Measurements from ENCODE around the gene BRD2.

The BRD2 gene

DNA sequence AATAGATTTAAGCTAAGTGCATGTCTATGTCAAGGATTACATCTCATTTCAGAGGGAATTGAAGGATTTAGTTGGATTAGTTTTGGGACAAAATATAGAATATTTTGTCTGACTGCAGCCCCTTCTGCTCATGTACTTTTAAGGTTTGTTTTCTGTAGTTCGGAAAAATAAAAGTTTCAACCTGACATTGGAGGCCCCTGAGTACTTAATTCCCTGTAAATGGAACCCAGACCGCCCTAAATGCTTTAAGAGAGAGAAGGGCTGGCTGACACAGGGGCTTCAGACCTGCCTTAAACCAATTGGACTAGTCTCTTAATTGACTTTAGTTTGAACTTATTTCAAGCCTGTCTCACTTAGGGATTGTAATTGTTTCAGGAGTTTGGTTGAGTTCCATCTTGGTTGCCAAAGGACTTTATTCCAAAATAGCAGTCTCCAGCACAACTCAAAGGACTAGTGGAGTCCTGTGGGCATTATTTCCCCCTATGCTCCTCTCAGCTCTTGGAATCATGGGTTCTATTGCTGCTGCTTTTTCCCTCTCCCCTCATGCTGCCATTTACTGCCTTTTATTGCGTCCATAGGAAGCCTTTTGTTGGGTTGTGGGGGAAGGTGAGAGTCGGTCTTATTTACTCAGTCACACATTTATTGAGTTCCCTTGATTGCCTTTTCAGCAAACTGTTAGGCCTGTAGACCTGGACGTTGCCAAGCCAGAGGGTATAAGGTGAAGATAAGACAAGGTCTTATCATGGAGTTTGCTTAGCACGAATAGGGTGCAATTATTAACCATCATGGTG, 14.5 kb downstream of the BRD2 start:
- H3K4me3 ChIP-seq (ENCODE audit: extremely low read depth, insufficient read depth, low read length, poor library complexity, severe bottlenecking): no peak overlapping the region
- H3K36me3 ChIP-seq (ENCODE audit: control insufficient read depth, insufficient read depth, low read length): peaks cover 45% of the 10 kb centered on the region
- 86 to 94% methylated on average over 1 to 3 of the region's 6 CpGs for WGBS, 2 experiments (ENCODE audit: insufficient coverage in 2 of 2)
- H3K27ac ChIP-seq (ENCODE audit: low read depth, low read length, severe bottlenecking): peak overlapping the region; percentile 36
- peaks cover 3% of the 10 kb centered on the region for H3K4me1 ChIP-seq (ENCODE audit: control insufficient read depth, insufficient read depth, low read length, poor library complexity, severe bottlenecking)
- no peaks in the 10 kb centered on the region for H3K9me3 ChIP-seq (ENCODE audit: control insufficient read depth, low read length)

DNA sequence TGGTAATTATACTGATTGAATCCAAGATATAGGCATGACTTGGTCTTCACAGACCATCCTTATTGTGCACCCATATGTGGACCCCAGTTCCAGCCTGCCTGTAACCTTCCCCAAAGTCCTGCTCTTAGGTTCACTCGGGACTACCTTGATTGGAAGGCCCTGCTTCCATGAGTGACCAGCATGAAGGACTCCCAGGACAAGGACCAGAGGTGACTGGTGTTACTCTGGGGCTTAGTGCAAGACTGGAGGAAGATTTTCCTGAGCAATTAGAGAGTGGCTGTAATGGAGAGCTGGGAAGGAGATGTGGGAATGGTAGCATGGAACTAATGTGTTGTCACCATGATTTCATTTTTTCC, 15.1 kb downstream of the BRD2 start:
- WGBS, 2 experiments (ENCODE audit: insufficient coverage in 2 of 2): 83 to 100% methylated on average over 1 of the region's 1 CpG
- Histone ChIP-seq H3K4me1 (ENCODE audit: control insufficient read depth, insufficient read depth, low read length, poor library complexity, severe bottlenecking) (peaks cover 3% of the 10 kb centered on the region), H3K9me3 (ENCODE audit: control insufficient read depth, low read length) (no peaks in the 10 kb centered on the region), H3K36me3 (ENCODE audit: control insufficient read depth, insufficient read depth, low read length) (peaks cover 39% of the 10 kb centered on the region), H3K4me3 (ENCODE audit: extremely low read depth, insufficient read depth, low read length, poor library complexity, severe bottlenecking) (no peak overlapping the region), H3K27ac (ENCODE audit: low read depth, low read length, severe bottlenecking) (peak overlapping the region; percentile 29)

DNA sequence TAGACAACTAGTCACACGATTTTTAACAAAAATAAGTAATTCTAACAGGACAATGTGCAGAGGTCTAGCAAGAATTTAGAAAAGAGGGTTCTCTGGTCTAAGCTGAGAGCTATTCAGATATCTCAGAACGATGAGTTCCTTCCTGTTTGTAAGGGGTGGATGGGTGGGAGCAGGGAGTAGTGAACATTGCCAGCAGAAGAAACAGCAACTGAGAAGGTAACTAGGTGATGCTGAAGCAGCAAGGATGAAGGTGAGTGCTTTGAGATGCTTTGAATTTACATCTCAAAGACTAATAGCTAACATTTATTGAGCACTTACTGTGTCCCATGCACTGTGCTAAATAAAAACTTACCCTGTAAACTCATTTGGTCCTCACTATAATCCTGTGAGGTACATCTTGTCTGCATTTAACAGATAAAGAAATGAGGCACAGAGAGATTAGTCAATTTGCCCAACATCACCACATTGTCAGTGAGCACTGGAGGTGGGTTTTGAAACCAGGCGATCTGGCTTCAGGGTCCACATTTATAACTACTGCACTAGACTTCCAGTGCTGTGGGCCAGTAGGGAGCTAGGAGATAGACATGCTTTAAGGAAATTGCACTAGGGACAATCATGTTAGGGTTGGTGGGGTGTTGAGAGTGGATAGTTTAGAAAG, 15.7 kb downstream of the BRD2 start:
- no peak overlapping the region for H3K4me3 ChIP-seq (ENCODE audit: extremely low read depth, insufficient read depth, low read length, poor library complexity, severe bottlenecking)
- H3K27ac ChIP-seq (ENCODE audit: low read depth, low read length, severe bottlenecking): peak overlapping the region; percentile 29
- peaks cover 3% of the 10 kb centered on the region for H3K4me1 ChIP-seq (ENCODE audit: control insufficient read depth, insufficient read depth, low read length, poor library complexity, severe bottlenecking)
- no peaks in the 10 kb centered on the region for H3K9me3 ChIP-seq (ENCODE audit: control insufficient read depth, low read length)
- 81 to 86% methylated on average over 2 of the region's 3 CpGs for WGBS, 2 experiments (ENCODE audit: insufficient coverage in 2 of 2)
- peaks cover 33% of the 10 kb centered on the region for H3K36me3 ChIP-seq (ENCODE audit: control insufficient read depth, insufficient read depth, low read length)

DNA sequence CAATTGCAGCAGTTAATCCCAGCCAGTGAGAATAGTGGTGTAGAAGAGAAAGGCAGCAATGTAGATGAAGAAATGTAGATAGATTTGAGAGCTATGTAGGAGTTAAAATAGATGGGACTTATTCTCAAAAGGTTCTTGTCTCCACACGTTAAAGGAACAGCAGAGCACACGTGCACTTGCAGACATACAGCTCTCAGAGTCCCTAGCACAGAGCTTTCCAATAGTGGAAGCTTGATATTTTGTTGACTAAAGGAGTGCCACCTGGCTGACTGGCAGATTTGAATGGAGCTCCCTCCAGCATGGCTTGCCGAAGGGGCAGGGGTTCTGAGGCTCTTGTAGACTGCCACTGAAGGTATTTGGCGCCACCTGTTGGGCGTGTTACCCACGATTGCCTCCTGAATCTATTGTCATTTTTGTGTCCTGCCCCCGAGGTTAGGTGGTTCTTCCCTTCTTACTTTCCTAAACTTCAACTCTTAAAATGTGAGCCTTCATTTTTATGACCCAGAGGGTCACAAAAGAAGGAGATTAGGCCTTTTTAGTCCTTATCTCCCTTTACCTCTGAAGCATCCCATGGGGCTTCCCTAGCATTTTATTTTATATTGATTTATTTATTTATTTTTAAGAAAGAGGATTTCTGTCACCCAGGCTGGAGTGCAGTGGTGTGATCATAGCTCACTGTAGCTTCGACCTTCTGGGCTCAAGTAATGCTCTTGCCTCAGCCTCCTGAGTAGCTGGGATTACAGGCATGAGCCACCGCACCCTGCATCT, 16.4 kb downstream of the BRD2 start:
- H3K4me3 ChIP-seq (ENCODE audit: extremely low read depth, insufficient read depth, low read length, poor library complexity, severe bottlenecking): no peak overlapping the region
- peaks cover 3% of the 10 kb centered on the region for H3K4me1 ChIP-seq (ENCODE audit: control insufficient read depth, insufficient read depth, low read length, poor library complexity, severe bottlenecking)
- H3K9me3 ChIP-seq (ENCODE audit: control insufficient read depth, low read length): no peaks in the 10 kb centered on the region
- peaks cover 26% of the 10 kb centered on the region for H3K36me3 ChIP-seq (ENCODE audit: control insufficient read depth, insufficient read depth, low read length)
- WGBS, 2 experiments (ENCODE audit: insufficient coverage in 2 of 2): 16 to 24% methylated on average over 7 to 8 of the region's 9 CpGs
- H3K27ac ChIP-seq (ENCODE audit: low read depth, low read length, severe bottlenecking): no peak overlapping the region

DNA sequence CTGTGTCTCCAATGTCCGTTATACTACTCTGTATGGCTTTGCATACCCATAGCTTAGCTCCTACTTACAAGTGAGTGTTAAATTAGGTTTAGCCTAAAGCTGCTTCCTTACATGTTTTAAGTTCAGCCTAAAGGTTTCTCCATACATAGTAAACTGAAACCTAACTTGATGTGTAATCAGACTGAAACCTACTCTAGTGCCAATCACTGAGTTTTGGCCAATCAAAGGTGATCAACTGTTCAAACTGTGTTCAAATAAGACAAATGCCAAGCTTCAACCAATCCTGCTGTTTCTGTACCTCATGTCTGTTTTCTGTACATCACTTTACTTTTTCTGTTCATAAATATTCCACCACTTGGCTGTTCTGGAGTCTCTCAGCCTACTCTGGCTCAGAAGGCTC, 21.0 kb downstream of the BRD2 start:
- no peak overlapping the region for H3K4me3 ChIP-seq (ENCODE audit: extremely low read depth, insufficient read depth, low read length, poor library complexity, severe bottlenecking)
- no peaks in the 10 kb centered on the region for H3K4me1 ChIP-seq (ENCODE audit: control insufficient read depth, insufficient read depth, low read length, poor library complexity, severe bottlenecking)
- no peak overlapping the region for H3K27ac ChIP-seq (ENCODE audit: low read depth, low read length, severe bottlenecking)
- no peaks in the 10 kb centered on the region for H3K9me3 ChIP-seq (ENCODE audit: control insufficient read depth, low read length)
- WGBS, 2 experiments (ENCODE audit: insufficient coverage in 2 of 2): 100% methylated on average over 1 of the region's 1 CpG; no CpG with 5 or more reads in 1 of the 2 experiments
- H3K36me3 ChIP-seq (ENCODE audit: control insufficient read depth, insufficient read depth, low read length): no peaks in the 10 kb centered on the region

DNA sequence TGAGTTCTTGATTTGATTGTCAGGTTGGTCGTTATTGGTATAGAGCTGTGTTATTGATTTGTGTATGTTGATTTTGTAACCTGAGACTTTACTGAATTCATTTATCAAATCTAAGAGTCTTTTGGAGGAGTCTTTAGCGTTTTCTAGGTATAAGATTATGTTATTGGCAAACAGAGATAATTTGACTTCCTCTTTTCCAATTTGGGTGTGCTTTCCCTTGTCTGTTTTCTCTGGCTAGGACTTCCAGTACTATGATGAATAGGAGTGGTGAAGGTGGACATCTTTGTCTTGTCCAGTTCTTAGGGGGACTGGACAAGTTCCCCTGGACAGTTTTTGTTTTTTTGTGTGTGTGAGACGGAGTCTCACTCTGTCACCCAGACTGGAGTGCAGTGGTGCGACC, 23.6 kb downstream of the BRD2 start:
- H3K27ac ChIP-seq (ENCODE audit: low read depth, low read length, severe bottlenecking): no peak overlapping the region
- H3K4me3 ChIP-seq (ENCODE audit: extremely low read depth, insufficient read depth, low read length, poor library complexity, severe bottlenecking): no peak overlapping the region
- WGBS, 2 experiments (ENCODE audit: insufficient coverage in 2 of 2): 69 to 70% methylated on average over 2 of the region's 4 CpGs
- H3K9me3 ChIP-seq (ENCODE audit: control insufficient read depth, low read length): no peaks in the 10 kb centered on the region
- no peaks in the 10 kb centered on the region for H3K36me3 ChIP-seq (ENCODE audit: control insufficient read depth, insufficient read depth, low read length)
- no peaks in the 10 kb centered on the region for H3K4me1 ChIP-seq (ENCODE audit: control insufficient read depth, insufficient read depth, low read length, poor library complexity, severe bottlenecking)

DNA sequence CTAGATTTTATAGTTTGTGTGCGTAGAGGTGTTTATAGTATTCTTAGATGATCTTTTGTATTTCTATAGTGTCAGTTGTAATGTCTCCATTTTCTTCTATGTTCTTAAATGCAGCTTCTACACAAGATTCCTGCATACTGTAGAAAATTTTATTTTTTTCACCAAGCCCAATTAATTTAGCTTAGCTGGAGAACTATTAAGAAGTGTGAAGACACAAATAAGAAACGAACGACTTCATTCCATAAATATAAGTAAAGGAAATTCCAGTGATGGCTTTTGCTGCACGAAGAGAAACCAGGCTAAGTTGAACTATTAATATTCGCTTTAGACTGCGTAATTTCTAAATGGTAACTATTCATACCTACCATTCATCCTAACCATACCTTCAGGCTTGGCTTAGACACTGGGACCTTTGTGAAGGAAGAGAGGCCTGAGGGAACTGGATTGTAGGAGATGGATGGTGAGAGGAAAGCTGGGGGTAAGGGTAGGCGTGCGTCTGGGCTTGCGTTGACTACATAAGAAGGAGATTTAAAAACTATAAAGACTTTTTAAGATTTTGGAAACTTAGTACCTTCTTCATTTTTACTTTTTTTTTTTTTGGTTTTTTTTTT, 25.1 kb downstream of the BRD2 start:
- no peaks in the 10 kb centered on the region for H3K36me3 ChIP-seq (ENCODE audit: control insufficient read depth, insufficient read depth, low read length)
- no peak overlapping the region for H3K4me3 ChIP-seq (ENCODE audit: extremely low read depth, insufficient read depth, low read length, poor library complexity, severe bottlenecking)
- no peak overlapping the region for H3K27ac ChIP-seq (ENCODE audit: low read depth, low read length, severe bottlenecking)
- 100% methylated on average over 1 of the region's 9 CpGs; no CpG with 5 or more reads in 1 of the 2 experiments for WGBS, 2 experiments (ENCODE audit: insufficient coverage in 2 of 2)
- H3K9me3 ChIP-seq (ENCODE audit: control insufficient read depth, low read length): no peaks in the 10 kb centered on the region
- H3K4me1 ChIP-seq (ENCODE audit: control insufficient read depth, insufficient read depth, low read length, poor library complexity, severe bottlenecking): no peaks in the 10 kb centered on the region

DNA sequence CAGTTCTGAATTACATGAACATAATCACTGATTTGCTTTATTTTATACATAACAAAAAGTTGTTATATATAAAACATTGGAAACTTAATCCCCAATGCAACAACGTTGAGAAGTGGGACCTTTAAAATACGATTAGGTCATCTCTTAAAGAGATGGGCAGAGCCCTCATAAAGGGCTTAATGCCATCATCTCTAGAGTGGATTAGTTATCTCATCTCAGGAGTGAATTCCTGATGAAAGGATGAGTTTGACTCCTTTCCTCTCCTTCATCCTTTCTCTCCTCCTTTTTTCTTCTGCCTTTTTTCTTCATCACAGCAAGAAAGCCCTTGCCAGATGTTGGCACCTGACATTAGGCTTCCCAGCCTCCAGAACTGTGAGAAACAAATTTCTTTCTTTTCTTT, 27.1 kb downstream of the BRD2 start:
- no peak overlapping the region for H3K4me3 ChIP-seq (ENCODE audit: extremely low read depth, insufficient read depth, low read length, poor library complexity, severe bottlenecking)
- no peaks in the 10 kb centered on the region for H3K4me1 ChIP-seq (ENCODE audit: control insufficient read depth, insufficient read depth, low read length, poor library complexity, severe bottlenecking)
- H3K9me3 ChIP-seq (ENCODE audit: control insufficient read depth, low read length): no peaks in the 10 kb centered on the region
- H3K27ac ChIP-seq (ENCODE audit: low read depth, low read length, severe bottlenecking): no peak overlapping the region
- 50% methylated on average over 2 of the region's 2 CpGs; no CpG with 5 or more reads in 1 of the 2 experiments for WGBS, 2 experiments (ENCODE audit: insufficient coverage in 2 of 2)
- no peaks in the 10 kb centered on the region for H3K36me3 ChIP-seq (ENCODE audit: control insufficient read depth, insufficient read depth, low read length)

DNA sequence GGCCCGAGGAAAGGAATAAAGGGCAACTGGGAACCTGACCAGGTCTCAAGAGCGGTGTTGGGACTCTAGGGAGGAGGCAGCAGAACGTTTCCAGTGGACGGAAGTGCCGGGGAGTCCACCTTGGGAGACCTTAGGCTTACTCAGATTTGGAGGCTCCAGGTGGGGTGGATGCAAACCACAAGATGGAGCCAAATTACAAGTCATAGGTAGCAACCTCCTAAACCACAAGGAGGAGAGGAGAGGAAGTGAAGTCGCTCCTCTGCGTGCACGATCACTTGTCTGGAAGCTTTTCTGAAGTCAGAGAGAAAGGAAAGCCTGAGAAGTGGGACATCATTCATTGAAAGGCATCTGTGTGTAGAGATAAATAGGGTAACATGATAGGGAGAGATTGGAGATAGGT, 31.7 kb downstream of the BRD2 start:
- 38 to 49% methylated on average over 7 to 8 of the region's 8 CpGs for WGBS, 2 experiments (ENCODE audit: insufficient coverage in 2 of 2)
- Histone ChIP-seq H3K9me3 (ENCODE audit: control insufficient read depth, low read length) (no peaks in the 10 kb centered on the region), H3K36me3 (ENCODE audit: control insufficient read depth, insufficient read depth, low read length) (no peaks in the 10 kb centered on the region), H3K4me3 (ENCODE audit: extremely low read depth, insufficient read depth, low read length, poor library complexity, severe bottlenecking) (no peak overlapping the region), H3K4me1 (ENCODE audit: control insufficient read depth, insufficient read depth, low read length, poor library complexity, severe bottlenecking) (no peaks in the 10 kb centered on the region), H3K27ac (ENCODE audit: low read depth, low read length, severe bottlenecking) (no peak overlapping the region)

DNA sequence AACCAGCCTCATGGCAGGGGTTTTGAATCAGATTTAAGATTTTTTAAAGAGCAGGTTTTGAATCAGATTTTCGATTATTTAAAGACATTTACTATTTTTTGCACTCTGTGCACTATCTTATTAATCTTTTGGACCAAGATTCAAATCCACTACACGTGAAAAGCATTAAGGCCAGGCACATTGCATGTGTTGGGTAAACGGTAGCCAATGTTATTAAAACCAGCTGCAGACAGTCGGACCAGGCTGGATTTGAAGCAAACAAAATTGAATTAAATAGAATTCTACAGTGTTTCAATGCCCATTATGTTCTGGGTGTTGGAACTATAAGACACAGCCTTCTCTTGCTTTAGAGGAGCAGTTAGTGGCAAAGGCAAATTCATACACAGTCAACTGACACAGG, 33.3 kb downstream of the BRD2 start:
- 50 to 70% methylated on average over 3 to 4 of the region's 4 CpGs for WGBS, 2 experiments (ENCODE audit: insufficient coverage in 2 of 2)
- Histone ChIP-seq H3K36me3 (ENCODE audit: control insufficient read depth, insufficient read depth, low read length) (no peaks in the 10 kb centered on the region), H3K4me1 (ENCODE audit: control insufficient read depth, insufficient read depth, low read length, poor library complexity, severe bottlenecking) (no peaks in the 10 kb centered on the region)

More for the DNA sequence above, 33.3 kb downstream of the BRD2 start:
- Histone ChIP-seq H3K9me3 (ENCODE audit: control insufficient read depth, low read length) (no peaks in the 10 kb centered on the region), H3K27ac (ENCODE audit: low read depth, low read length, severe bottlenecking) (no peak overlapping the region), H3K4me3 (ENCODE audit: extremely low read depth, insufficient read depth, low read length, poor library complexity, severe bottlenecking) (no peak overlapping the region)

All from mesodermal cell (in vitro differentiated cells).